Liver (tissue), 3 donors: ENCODE data around the gene TSPAN32.

Experiments used
- GABPA ChIP-seq, 2 donors: IDR thresholded peaks in 1 of 2; conservative IDR thresholded peaks in 1 of 2; 2 replicates each; pipeline ENCODE4 v1.6.1; 2016; ENCODE audit warnings: antibody characterized with exemption in 2 of 2, mild to moderate bottlenecking in 1 of 2, moderate library complexity in 1 of 2
- RXRA ChIP-seq, 2 donors: IDR thresholded peaks; 2 replicates each; pipeline ENCODE4 v1.6.1; 2017 to 2018; ENCODE audit warnings: antibody characterized with exemption in 2 of 2, mild to moderate bottlenecking in 1 of 2
- SP1 ChIP-seq: IDR thresholded peaks from 2 replicates; pipeline ENCODE4 v1.6.1; 2018; ENCODE audit warnings: antibody characterized with exemption, mild to moderate bottlenecking
- TF ChIP-seq, protein P1 (sequence below): fragments of 150-350 bp; IDR thresholded peaks from 2 replicates; pipeline ENCODE4 v1.5.1; 2017; ENCODE audit warnings: improper control_type of control experiment, low read depth, low read length; ENCODE audit not compliant: missing input control
- TF ChIP-seq, protein P2 (sequence below): IDR thresholded peaks from 2 replicates; pipeline ENCODE4 v1.6.1; 2016; ENCODE audit warnings: antibody characterized with exemption
- TF ChIP-seq, protein P3 (sequence below): IDR thresholded peaks from 2 replicates; pipeline ENCODE4 v1.6.1; 2016; ENCODE audit warnings: antibody characterized with exemption, mild to moderate bottlenecking
- TF ChIP-seq, protein P4 (sequence below): IDR thresholded peaks from 2 replicates; pipeline ENCODE4 v1.6.1; 2016; ENCODE audit warnings: antibody characterized with exemption
- donor health status: healthy.
- donor health status: healthy.

DNA sequence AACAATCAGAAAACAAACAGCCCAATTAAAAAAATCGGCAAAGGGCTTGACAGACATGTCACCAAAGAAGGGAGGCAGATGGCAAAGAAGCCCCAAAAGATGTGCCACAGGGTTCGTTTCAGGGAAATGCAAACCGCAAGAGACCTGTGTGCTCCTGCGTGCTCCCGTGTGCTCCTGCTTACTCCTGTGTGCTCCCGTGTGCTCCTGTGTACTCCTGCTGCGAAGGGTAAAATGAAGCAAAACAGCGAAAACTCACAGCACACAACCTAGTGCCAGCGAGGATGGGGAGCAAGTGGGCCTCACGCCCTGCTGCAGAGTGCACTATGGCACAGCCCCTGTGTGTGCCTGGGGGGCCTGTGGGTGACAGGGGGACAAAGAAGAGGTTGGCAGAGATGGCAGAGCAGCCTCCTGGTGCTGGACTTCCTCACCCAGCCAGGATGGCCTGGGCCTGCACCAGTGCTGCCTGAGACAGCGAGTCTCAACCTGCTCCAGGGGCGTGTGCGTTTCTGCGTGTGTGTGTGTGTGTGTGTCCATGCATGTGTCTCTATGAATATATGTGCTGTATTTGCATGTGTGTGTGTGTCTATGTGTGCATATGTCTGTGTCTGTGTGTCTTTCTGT is 45.4 kb upstream of the TSPAN32 start:
- TF ChIP-seq, protein P1, sequence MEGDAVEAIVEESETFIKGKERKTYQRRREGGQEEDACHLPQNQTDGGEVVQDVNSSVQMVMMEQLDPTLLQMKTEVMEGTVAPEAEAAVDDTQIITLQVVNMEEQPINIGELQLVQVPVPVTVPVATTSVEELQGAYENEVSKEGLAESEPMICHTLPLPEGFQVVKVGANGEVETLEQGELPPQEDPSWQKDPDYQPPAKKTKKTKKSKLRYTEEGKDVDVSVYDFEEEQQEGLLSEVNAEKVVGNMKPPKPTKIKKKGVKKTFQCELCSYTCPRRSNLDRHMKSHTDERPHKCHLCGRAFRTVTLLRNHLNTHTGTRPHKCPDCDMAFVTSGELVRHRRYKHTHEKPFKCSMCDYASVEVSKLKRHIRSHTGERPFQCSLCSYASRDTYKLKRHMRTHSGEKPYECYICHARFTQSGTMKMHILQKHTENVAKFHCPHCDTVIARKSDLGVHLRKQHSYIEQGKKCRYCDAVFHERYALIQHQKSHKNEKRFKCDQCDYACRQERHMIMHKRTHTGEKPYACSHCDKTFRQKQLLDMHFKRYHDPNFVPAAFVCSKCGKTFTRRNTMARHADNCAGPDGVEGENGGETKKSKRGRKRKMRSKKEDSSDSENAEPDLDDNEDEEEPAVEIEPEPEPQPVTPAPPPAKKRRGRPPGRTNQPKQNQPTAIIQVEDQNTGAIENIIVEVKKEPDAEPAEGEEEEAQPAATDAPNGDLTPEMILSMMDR: no peak
- TF ChIP-seq, protein P2, sequence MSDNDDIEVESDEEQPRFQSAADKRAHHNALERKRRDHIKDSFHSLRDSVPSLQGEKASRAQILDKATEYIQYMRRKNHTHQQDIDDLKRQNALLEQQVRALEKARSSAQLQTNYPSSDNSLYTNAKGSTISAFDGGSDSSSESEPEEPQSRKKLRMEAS: no peak
- TF ChIP-seq SP1 (no peak), RXRA (IDR thresholded peaks at IDR 0.05) (no peak), GABPA (IDR thresholded peaks at IDR 0.05 in 1 of 2, conservative IDR thresholded peaks at IDR 0.05 in 1 of 2) (no peak)
- TF ChIP-seq, protein P3, sequence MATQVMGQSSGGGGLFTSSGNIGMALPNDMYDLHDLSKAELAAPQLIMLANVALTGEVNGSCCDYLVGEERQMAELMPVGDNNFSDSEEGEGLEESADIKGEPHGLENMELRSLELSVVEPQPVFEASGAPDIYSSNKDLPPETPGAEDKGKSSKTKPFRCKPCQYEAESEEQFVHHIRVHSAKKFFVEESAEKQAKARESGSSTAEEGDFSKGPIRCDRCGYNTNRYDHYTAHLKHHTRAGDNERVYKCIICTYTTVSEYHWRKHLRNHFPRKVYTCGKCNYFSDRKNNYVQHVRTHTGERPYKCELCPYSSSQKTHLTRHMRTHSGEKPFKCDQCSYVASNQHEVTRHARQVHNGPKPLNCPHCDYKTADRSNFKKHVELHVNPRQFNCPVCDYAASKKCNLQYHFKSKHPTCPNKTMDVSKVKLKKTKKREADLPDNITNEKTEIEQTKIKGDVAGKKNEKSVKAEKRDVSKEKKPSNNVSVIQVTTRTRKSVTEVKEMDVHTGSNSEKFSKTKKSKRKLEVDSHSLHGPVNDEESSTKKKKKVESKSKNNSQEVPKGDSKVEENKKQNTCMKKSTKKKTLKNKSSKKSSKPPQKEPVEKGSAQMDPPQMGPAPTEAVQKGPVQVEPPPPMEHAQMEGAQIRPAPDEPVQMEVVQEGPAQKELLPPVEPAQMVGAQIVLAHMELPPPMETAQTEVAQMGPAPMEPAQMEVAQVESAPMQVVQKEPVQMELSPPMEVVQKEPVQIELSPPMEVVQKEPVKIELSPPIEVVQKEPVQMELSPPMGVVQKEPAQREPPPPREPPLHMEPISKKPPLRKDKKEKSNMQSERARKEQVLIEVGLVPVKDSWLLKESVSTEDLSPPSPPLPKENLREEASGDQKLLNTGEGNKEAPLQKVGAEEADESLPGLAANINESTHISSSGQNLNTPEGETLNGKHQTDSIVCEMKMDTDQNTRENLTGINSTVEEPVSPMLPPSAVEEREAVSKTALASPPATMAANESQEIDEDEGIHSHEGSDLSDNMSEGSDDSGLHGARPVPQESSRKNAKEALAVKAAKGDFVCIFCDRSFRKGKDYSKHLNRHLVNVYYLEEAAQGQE: no peak
- TF ChIP-seq, protein P4, sequence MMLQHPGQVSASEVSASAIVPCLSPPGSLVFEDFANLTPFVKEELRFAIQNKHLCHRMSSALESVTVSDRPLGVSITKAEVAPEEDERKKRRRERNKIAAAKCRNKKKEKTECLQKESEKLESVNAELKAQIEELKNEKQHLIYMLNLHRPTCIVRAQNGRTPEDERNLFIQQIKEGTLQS: no peak
